GM19324 (cell line): ENCODE results near the gene CELA2A.
"Not testable (repeated sequence)": the region's sequence is repeated elsewhere in the genome, so short reads cannot be mapped to it uniquely, and the experiment has no call there.

Source experiments
- ATAC-seq: cut with Tn5 transposase; IDR thresholded peaks from one replicate; pipeline ENCODE4 v1.9.1; 2021; ENCODE audit warnings: mild to moderate bottlenecking, moderate library complexity; ENCODE audit not compliant: unreplicated experiment, low FRiP score

Gene CELA2A

GRCh38 chr1:15442759-15443158 lies 13.8 kb upstream of the CELA2A start:
- ATAC-seq = no peak

GRCh38 chr1:15443281-15443680 lies 13.3 kb upstream of the CELA2A start:
- ATAC-seq = no peak

- ATAC-seq = no peak
These were observed 11.8 kb upstream of the CELA2A start for GRCh38 chr1:15444468-15445389.

GRCh38 chr1:15445390-15446122 lies 11.0 kb upstream of the CELA2A start:
- ATAC-seq = no peak

- no peak for ATAC-seq
These were observed 10.3 kb upstream of the CELA2A start for GRCh38 chr1:15446212-15446611.

- no peak for ATAC-seq
These were observed 7.6 kb upstream of the CELA2A start for GRCh38 chr1:15448877-15449462.

GRCh38 chr1:15449567-15449966 lies 7.0 kb upstream of the CELA2A start:
- ATAC-seq = no peak

- no peak for ATAC-seq
These were observed 5.4 kb upstream of the CELA2A start for GRCh38 chr1:15451014-15451722.

GRCh38 chr1:15452216-15452615 lies 4.3 kb upstream of the CELA2A start:
- no peak for ATAC-seq

GRCh38 chr1:15452866-15453571 lies 3.5 kb upstream of the CELA2A start:
- ATAC-seq = no peak

GRCh38 chr1:15453734-15454133 lies 2.8 kb upstream of the CELA2A start:
- no peak for ATAC-seq

GRCh38 chr1:15454256-15454655 lies 2.3 kb upstream of the CELA2A start:
- ATAC-seq = no peak

- ATAC-seq = no peak
These were observed 1.0 kb upstream of the CELA2A start for GRCh38 chr1:15455522-15455921.

- no peak for ATAC-seq
These were observed 1.1 kb downstream of the CELA2A start for GRCh38 chr1:15457585-15457984.

- not testable (repeated sequence) for ATAC-seq
These were observed 1.9 kb downstream of the CELA2A start for GRCh38 chr1:15458388-15458787.

- no peak for ATAC-seq
These were observed 3.5 kb downstream of the CELA2A start for GRCh38 chr1:15459771-15460707.

- no peak for ATAC-seq
These were observed 4.2 kb downstream of the CELA2A start for GRCh38 chr1:15460708-15461095.

GRCh38 chr1:15463064-15463800 lies 6.7 kb downstream of the CELA2A start:
- not testable (repeated sequence) for ATAC-seq
